HG03354 (cell line): ENCODE results near the gene COASY.

Source experiments
- ATAC-seq: cut with Tn5 transposase; IDR thresholded peaks from one replicate; pipeline ENCODE4 v1.9.1; 2021; ENCODE audit warnings: mild to moderate bottlenecking; ENCODE audit not compliant: unreplicated experiment, poor library complexity, severe bottlenecking

Gene COASY

DNA sequence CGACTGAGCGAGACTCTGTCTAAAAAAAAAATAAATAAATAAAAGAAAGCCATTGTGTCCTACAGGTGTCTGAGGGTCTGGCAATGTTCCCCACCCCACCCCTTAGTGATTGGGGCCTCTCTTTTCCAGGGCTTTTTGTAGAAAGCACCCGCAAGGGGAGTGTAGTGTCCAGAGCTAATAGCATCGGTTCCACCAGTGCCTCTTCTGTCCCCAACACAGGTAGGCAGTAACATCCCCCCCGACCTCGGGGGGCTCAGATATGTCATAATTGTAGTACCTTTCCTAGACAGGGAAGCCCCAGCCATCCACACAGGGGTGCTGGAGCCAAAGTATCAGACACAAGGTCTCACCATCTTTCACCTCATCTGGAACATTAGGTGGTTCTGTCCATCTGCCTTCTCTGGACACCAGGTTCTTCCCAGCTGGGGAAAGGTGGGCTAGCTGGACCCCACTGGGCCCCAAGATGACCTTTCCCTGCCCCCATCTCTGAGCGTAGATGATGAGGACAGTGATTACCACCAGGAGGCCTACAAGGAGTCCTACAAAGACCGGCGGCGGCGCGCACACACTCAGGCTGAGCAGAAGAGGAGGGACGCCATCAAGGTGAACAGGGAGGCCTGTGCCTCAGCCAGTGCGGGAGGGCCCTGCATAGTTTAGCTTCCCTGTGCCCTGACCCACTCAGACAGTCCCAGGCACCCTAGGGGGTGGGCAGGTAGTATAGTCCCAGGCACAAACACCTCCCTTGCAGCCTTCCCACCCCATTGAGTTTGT is 6.6 kb downstream of the COASY start:
- ATAC-seq: no peak

DNA sequence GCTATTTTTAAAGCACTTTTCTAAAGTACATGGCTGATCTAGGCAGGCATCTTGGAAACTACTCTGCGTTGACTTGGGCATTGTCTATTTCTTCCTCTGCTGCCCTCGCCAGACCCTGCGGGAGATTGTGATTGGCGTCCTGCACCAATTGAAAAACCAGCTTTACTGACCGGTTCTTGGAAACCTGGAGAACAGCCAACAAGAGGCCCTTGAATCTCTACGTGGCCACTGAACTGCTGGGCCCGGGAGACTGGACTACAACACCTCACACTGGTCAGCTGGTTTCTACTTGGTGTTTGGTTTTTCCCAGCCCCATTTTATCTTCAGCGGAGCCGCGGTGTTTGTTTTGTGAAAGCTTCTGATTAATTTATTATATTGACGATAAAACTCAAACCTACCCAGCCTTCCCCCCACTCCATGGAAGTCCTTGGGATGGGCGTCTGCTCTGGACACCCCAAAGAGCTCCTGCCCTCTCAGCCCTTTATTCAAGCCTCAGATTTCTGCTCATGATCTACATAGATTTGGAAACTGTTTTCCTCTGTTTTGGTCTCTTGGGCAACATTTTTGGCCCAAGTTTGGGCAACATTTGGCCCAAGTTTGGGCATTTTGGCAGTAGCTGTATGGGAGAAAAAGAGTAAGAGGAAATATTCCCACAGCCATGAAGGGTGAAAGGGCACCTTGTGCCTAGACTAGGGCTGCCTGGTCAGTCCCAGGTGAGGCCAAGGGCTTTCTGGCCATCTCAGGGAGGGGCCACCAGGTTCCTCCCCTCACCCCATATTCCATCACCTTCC is 9.7 kb downstream of the COASY start:
- ATAC-seq: no peak

DNA sequence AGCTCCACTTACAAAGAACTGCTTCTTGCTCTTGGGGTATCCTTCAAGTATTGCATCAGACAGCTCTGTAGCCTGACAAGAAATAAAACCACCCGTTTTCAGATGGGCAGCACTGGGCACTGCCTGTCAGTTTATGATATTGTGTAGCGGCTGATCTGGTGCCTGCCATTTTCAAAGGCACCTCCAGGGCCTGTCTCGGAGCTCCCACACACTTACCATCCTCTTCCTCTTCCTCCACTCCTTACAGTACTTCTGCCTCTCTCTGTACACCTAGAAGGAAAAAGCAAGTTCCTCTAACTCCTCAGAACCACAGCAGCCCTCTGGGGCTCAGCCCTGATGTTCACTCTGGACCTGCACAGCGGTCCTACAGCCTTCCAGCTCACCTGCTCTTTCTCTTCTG is 11.1 kb downstream of the COASY start:
- no peak for ATAC-seq

DNA sequence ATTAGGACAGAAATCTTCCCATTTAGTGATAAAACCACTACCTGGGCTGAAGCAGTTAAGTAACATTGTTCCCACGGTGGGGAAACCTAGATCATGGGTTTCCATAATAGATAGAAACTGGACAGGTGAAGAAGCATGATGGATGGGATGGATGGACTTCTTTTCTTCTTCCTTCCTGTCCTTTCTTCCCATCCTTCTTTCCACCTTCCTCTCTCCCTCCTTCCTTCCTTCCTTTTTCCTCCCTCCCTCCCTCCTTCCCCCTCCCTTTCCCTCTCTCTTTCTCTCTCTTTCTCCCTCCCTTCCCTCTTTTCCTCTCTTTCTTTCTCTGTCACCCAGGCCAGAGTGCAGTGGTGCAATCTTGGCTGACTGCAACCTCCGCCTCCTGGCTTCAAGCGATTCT is 12.5 kb downstream of the COASY start:
- no peak for ATAC-seq

DNA sequence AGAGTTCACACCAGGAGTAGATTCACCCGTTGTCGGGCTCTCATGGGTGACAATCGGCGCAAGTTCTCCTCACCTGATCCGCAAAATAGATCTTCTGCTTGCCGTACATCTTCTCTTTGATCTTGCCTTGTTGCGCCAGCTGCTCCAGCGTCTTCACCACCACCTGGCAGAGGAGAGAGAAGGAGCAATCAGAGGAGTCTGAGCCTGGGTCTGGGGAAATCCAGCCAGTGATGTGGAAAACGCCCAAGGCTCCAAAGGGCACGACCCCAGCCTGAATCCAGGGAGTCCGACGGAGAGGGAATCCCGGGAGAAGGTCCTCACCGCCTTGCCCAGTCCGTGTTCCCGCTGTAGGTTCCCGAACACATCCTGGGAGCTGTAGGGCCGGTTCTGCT is 15.2 kb downstream of the COASY start:
- no peak for ATAC-seq

DNA sequence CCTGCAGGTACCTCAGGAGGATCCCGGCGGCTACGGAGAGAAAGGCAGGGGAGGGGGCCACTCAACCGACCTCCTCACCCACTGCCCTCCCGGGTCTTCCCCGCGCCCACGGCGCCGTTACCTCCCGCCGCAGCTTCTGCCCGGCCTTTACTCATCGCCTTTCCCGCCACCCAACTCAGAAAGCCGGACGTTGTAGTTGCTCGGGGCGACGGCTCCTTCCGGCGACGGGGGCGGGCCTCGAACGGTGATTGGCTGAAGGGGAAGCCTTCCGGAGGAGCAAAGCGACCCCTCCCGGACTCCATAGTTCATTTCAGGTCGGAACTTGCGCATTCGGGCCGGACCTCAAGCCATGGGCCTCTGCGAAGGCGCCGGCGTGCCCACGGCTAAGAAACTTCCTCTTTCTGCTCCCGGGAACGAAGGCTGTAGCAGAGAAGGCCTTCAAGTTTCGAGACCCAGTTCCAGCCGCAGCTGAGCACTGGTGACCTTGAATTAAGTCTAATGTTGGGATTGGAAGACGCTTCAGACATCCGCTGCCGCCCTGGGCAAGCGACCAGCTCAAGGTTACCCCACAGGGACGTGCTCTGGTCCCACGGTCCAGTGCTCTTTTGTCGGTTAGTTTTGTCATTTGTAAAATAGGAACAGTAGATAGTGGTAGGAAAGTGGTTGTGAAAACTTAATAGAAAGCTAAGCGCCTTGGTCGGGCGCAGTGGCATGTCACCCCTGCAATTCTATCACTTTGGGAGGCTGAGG is 15.8 kb downstream of the COASY start, which contains the start of gene PSMC3IP:
TSS of gene PSMC3IP (minus strand) at position 198 of the 750 bp plus-strand sequence. CDS start at position 155, 43 bp downstream.
- ATAC-seq: peak; percentile 80

DNA sequence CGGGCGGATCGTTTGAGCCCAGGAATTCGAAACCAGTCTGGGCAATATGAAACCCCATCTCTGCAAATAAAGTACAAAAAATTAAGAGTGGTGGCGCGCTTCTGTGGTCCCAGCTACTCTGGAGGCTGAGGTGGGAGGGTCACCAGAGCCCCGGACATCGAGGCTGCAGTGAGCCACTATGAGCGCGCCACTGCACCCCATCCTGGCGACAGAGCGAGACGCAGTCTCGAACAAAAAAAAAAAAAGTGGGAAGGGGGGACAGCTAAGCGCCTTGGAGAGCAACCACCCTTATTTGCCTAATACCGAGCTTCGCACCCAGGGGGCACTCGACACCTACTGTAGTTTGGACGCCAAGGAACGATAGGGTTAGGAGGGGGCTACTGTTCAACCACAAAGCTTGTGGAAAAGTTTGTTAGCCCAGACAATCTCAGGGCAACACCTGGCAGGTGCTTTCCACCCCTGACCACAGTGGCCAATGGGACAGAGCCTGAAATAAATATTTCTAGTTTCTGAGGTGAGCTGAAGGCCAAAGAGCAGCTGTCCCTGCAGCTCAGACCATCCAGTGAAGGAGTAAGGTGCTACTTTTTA is 16.4 kb downstream of the COASY start:
- ATAC-seq: peak; percentile 59

DNA sequence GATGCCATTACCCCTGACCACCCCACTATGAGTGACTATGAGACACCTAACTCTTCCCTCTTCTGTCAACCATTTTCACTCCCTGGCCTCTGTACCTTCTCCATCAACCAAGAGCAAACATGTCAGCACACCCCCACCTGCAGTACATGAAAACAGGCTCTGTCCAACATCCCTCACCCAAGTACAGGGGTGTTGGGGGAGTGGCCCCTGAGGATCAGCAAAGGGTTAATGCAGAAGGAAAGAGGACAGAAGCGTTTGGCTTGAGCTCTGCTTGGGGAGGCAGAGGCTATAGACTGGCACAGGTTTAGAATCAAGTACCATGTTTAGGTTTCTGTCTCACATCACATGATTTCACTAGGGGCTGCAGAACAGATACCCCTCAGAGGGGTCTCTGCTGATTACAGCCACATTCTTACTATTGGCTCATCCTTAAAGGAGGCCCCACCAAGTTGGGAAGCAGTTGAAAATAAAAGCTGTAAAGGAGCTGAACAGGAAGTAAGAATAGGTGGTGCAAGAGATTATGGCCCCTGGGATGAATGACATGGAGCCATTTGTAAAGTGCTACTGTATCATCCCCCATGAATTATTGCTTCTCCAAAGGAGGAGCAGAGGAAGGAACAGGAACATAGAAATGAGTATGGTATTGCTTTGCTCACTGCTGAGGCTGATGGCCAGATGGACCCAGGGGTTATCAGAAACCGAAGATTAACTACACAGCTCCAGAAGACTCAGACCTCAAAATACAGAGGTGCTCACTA is 18.0 kb downstream of the COASY start:
- no peak for ATAC-seq

DNA sequence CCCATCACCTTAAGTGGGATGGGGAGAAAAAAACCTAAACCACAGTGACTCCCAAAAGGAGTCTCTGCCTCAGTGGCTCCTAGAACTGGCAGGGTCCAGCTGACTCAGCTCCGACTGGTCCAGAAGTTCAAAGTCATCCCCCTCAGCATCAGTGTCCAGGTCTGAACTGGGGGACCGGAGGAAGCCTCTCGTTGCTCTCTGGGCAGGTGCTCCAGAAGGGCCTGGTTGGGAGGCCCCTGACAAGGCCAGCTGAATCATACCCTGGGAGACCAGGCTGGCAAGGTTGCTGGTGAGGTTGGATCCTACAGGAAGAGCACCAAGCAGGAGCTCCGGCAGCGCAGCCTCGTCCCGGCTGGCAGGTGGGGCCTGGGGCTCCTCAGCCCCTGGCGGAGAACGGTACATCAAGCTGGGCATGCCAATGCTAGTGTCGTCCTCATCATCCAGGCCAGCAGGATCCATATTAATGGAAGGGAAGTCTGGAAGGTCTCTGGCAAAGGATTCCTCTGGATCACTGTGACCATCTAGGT is 19.9 kb downstream of the COASY start:
- no peak for ATAC-seq

DNA sequence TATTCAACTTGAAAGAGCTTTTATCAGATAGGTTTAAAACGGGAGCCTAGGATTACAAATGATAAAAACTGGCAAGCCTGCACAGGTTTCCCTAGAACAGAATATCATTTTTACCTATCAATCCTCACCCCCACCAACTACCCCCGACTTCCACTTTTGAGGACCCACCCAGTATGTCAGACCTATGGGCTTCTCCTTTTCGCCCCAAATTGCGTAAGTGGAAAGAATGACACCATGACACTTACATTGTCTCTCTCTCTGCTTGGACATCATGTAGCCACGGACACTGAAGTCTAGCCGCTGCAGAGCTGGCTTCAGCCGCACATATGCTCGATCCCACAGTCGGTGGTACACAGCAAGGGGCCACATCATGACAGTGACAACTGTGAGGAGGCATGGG is 22.9 kb downstream of the COASY start:
- ATAC-seq: no peak

DNA sequence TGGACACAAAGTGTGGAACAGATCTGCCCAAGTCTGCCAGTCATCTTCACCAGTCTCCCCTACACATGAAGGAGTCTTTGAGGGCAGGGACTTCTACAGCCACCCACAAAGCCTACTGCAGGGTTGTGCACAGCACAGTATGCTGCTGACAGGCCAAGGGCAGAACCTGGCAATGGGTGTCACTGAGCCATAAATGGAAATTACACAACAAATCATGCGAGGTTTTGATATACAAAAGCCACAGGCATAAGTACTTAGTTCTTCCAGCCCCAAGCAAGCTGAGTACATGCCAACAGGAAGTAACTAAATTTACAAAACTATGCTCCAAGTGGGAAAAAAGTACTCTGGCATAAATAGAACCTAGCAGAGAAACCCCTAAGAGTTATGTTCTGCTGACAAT is 23.4 kb downstream of the COASY start:
- no peak for ATAC-seq

DNA sequence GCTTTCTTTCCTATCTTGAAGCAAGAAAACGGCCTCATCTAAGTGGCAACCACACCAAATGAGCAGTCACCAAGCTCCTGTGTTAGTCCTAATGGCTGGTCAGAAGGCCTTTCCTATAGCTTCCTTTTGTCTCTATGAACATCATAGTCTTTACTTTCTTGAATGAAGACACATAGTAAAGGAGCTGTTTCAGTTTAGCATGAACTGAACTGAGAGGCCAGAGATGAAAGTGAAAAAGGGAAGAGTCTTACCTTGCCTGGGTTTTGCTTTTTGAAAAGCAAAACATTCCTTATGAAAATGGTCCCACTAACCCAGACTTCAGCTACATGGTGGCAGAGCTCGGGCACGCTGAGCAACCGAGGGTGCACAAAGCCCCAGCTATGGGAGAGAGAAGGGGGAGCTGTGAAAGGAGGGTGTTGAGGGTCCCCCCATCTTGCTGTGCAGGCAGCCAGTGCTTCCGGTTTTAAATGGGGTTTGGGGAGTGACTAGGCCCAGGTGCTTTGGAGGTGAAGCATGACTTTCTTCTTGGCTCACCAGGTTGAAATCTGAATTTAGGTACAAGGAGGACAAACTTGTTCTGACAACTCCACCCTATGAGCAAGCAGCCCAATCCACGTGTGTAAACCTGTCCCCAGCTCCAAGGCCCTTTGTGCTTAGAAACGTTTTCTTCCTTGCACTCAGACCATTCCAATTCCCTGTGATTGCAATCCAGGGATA is 24.7 kb downstream of the COASY start:
- ATAC-seq: no peak

DNA sequence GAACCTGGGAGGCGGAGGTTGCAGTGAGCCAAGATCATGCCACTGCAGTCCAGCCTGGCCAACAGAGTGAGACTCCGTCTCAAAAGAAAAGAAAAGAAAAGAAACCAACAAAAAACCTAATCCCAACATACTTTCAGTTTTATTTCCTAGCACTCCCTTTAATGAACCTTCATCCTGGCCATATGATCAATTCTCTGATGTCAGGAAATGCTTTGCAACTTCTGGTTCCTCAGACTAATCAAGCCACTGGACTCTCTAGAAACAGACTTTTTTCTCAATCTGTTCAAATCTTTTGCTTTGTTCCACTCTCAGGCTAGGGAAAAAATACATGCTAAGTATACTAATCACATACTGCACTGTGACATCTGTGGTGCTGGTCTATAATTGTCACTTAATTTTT is 28.9 kb downstream of the COASY start:
- ATAC-seq: no peak

DNA sequence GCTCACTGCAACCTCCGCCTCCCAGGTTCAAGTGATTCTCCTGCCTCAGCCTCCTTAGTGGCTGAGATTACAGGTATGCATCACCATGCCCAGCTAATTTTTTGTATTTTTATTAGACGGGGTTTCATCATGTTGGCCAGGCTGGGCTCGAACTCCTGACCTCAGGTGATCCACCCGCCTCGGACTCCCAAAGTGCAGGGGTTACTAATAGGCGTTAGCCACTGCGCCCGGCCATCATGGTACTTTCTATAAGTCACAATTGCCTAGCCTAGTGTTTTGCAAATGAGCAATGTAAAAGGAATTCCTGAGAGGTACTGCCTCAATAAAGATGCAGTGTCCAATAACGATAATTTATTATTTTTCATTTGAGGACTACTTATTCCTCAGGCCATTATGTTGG is 29.5 kb downstream of the COASY start:
- ATAC-seq: no peak

DNA sequence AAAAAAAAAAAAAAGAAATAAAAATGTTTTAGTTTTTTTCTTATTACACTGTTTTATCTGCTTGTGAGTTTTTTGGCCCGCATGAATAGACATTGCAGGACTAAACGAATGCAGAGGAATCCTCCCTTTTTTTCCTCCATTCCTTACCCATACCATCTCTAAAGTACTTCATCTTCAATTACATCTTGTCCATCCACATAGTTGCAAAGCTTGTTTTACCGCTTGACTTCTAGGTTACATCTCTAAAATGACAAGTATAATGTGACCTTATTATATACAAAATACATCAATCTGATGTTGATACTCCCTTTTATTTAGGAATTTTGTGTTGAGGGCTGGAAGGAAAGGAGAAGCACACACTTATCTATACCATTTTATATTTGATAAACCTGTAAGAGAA is 34.4 kb downstream of the COASY start:
- ATAC-seq: no peak

DNA sequence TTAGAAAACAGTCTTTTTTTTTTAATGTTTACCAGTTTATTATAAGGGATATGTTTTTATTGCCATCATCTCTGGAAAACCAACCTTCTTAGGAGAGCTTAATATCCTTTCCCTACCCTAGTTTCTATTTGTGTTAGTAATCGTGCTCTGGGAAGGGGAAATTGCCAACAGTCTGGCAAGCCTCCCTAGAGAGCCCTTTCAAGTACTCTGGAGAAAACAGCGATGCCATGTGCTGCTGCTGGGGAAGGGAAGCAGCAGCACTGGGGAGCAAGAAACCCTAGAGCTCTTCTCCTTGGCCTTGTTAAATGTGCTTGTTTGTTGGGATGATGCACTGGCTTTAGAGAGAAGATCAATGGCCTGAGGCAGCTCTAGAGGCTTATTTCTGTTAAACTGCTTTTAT is 37.0 kb downstream of the COASY start:
- no peak for ATAC-seq

DNA sequence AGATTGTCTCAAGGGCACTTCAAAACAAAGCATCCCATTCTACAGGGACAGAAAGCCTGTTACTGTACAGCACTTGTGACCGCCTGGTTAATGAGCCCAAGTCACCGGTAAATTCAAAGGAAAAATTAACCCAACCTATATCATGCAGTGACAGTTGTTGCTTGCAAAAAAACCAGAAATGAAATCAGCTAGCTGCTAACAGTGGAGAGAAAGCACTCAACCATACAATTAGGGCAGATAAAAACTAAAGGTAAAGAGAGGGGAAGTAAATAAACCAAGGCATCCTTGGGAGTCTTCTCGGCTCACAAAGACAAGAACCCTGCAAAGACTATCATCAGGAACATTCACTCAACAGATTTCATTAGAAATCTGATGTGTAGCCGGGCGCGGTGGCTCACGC is 41.4 kb downstream of the COASY start:
- ATAC-seq: no peak

DNA sequence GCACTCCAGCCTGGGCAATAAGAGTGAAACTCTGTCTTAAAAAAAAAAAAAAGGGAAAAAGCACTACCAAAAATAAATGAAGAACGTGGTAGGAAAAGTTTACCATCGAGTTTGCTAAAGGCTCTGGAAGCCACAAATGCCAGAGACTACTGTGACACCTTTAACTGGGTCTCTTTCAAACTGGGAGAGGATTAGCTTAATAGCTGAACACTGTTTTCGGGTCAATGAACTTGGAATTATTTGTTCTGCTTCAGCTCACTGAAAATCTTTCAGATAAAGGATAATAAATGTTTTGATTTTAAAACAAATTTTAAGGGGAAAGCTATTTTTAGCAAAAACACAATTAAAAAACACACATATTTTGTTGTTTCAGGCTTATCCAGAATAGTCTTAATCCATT is 45.8 kb downstream of the COASY start:
- no peak for ATAC-seq
